K562 (cell line): ENCODE results near the gene ENTR1. TPM values are rescaled to one million over a fixed set of nuclear protein-coding genes. Genes with fewer than 3 reads are reported as not detected.

Experiments used
- ATAC-seq: fragments of 200-7000 bp; cut with Tn5 transposase; 3 replicates; pipeline ENCODE4 v1.9.1; 2020; ENCODE audit warnings: moderate library complexity
- BruUV-seq: library from RNA; stranded (reverse); fragments of 400-500 nt; replicated peaks from 2 replicates; lab custom pipeline; 2021; lab: Mats Ljungman, UMichigan
- CTCF ChIA-PET: fragments of 300-600 bp; formaldehyde crosslinking; extraction: SDS; loops from one replicate; lab custom pipeline; 2021; ENCODE audit warnings: low intra/inter-chr PET ratio; lab: Yijun Ruan, JAX
- POLR2A ChIA-PET: fragments of 300-600, 350-650 bp; sonication (Branson Sonifier 250); formaldehyde crosslinking; extraction: SDS; loops from one replicate; lab custom pipeline; 2021; ENCODE audit warnings: antibody characterized with exemption, inconsistent platforms; lab: Yijun Ruan, JAX
- DNase-seq, 4 experiments: peaks; one replicate each; pipeline versions ENCODE4 v3.0.0 to v3.0.0-alpha.2; 2011 to 2018; ENCODE audit warnings: low spot score in 3 of 4, mixed read lengths in 3 of 4; ENCODE audit errors: extremely low read depth in 1 of 4
- FAIRE-seq: peaks from 2 replicates; lab custom pipeline; 2011; peaks lifted over from hg19 to GRCh38; lab: Jason Lieb, UNC
- H2AFZ ChIP-seq: 2 replicates; pipeline ENCODE4 v1.6.0; 2011; ENCODE audit warnings: low read depth, low read length, control low read depth, inconsistent platforms
- H3K27ac ChIP-seq: fragments of 200-600 bp; 3 replicates; pipeline ENCODE4 v1.8.0; 2011; ENCODE audit warnings: low read depth, mild to moderate bottlenecking, control low read depth, inconsistent platforms, low read length, moderate library complexity, mixed read lengths; ENCODE audit errors: extremely low read depth
- H3K27me3 ChIP-seq, 2 experiments: fragments of 300-600 bp in 1 of 2; 2 replicates in 1 of 2; 3 replicates in 1 of 2; pipeline versions ENCODE4 v1.6.0 to v1.8.0; 2011; ENCODE audit warnings: inconsistent platforms in 2 of 2, low read length in 2 of 2, mild to moderate bottlenecking in 1 of 2, mixed read lengths in 1 of 2, moderate library complexity in 1 of 2; ENCODE audit not compliant: control insufficient read depth in 2 of 2, insufficient read depth in 2 of 2
- H3K36me3 ChIP-seq: fragments of 300-600 bp; 3 replicates; pipeline ENCODE4 v1.8.0; 2011; ENCODE audit warnings: mild to moderate bottlenecking, low read length, inconsistent platforms; ENCODE audit not compliant: control insufficient read depth, insufficient read depth
- H3K4me1 ChIP-seq, 2 experiments: fragments of 200-600 bp in 1 of 2; replicated peaks in 1 of 2; 2 replicates in 1 of 2; 3 replicates in 1 of 2; pipeline versions ENCODE4 v1.5.1 to v1.8.0; 2011; ENCODE audit warnings: inconsistent platforms in 2 of 2, low read length in 2 of 2, mild to moderate bottlenecking in 1 of 2, mixed read lengths in 1 of 2, moderate library complexity in 1 of 2; ENCODE audit not compliant: control insufficient read depth in 2 of 2, insufficient read depth in 2 of 2
- H3K4me2 ChIP-seq: 2 replicates; pipeline ENCODE4 v1.6.1; 2011; ENCODE audit warnings: low read length, control low read depth, inconsistent platforms, mixed read lengths; ENCODE audit not compliant: insufficient read depth
- H3K4me3 ChIP-seq: fragments of 200-600 bp; sonication (generic), shearing (Covaris generic); 2 replicates; pipeline ENCODE4 v1.5.1; 2016; ENCODE audit warnings: control low read depth, inconsistent platforms
- H3K79me2 ChIP-seq: fragments of 200-600 bp; 3 replicates; pipeline ENCODE4 v1.8.0; 2011; ENCODE audit warnings: low read length, inconsistent platforms; ENCODE audit not compliant: control insufficient read depth, insufficient read depth
- H3K9ac ChIP-seq, 2 experiments: 2 replicates each; pipeline versions ENCODE4 v1.6.0 to v1.6.1; 2011; ENCODE audit warnings: low read depth in 2 of 2, low read length in 2 of 2, control low read depth in 1 of 2, inconsistent platforms in 1 of 2, mild to moderate bottlenecking in 1 of 2, mixed read lengths in 1 of 2; ENCODE audit not compliant: insufficient read depth in 1 of 2
- H3K9me1 ChIP-seq: one replicate; pipeline ENCODE4 v1.6.0; 2011; ENCODE audit warnings: inconsistent platforms, mild to moderate bottlenecking, low read length, moderate library complexity; ENCODE audit not compliant: control insufficient read depth, insufficient read depth
- H3K9me3 ChIP-seq: replicated peaks from 2 replicates; pipeline ENCODE4 v1.5.1; 2011; ENCODE audit warnings: low read depth, low read length, inconsistent platforms; ENCODE audit not compliant: control insufficient read depth, insufficient read depth
- H4K20me1 ChIP-seq: replicated peaks from 2 replicates; pipeline ENCODE4 v1.6.1; 2011; ENCODE audit warnings: low read length, inconsistent platforms, mixed read lengths; ENCODE audit not compliant: control insufficient read depth, insufficient read depth
- IRF2 ChIP-seq: sonication (generic); formaldehyde crosslinking; IDR thresholded peaks from 2 replicates; pipeline ENCODE4 v1.8.1; 2022; ENCODE audit warnings: mild to moderate bottlenecking, missing genetic modification reagents
- POLR2G ChIP-seq: fragments of 200-400 bp; formaldehyde crosslinking; IDR thresholded peaks from 2 replicates; pipeline ENCODE4 v1.6.1; 2017; ENCODE audit warnings: low read depth, mild to moderate bottlenecking, antibody characterized with exemption, low read length, moderate library complexity
- RBFOX2 ChIP-seq: fragments of 200-400 bp; formaldehyde crosslinking; IDR thresholded peaks from 2 replicates; pipeline ENCODE4 v1.6.1; 2017; ENCODE audit warnings: low read depth, mild to moderate bottlenecking, low read length, moderate library complexity
- RBM22 ChIP-seq: fragments of 200-400 bp; formaldehyde crosslinking; IDR thresholded peaks from 2 replicates; pipeline ENCODE4 v1.6.1; 2018; ENCODE audit warnings: low read length, low read depth; ENCODE audit not compliant: poor library complexity, severe bottlenecking
- ZNF551 ChIP-seq: fragments of 250-450 bp; sonication (Bioruptor Pico); IDR thresholded peaks from 2 replicates; pipeline ENCODE4 v1.5.0; 2021; ENCODE audit warnings: mild to moderate bottlenecking, moderate library complexity
- ZNF780A ChIP-seq: fragments of 250-450 bp; sonication (Bioruptor Pico); IDR thresholded peaks from 2 replicates; pipeline ENCODE4 v1.5.0; 2021; ENCODE audit warnings: mild to moderate bottlenecking
- WGBS: fragments of 100-300 bp; shearing (Covaris generic); methylation state at CpG from one replicate; pipeline ENCODE4 v1.1.6; 2016; ENCODE audit warnings: low coverage, mixed read lengths; ENCODE audit not compliant: insufficient coverage; ENCODE audit errors: missing lambda C conversion rate; 5-methylcytosine and 5-hydroxymethylcytosine counted together
- in situ Hi-C: fragments of 300-500 bp; cut with MboI; formaldehyde crosslinking; loops from 4 replicates; pipeline ENCODE4 v1.15.0; 2018; ENCODE audit warnings: inconsistent platforms, mixed read lengths
- intact Hi-C: fragments of 100-400 bp; cut with micrococcal nuclease; formaldehyde crosslinking; loops from 2 replicates; pipeline ENCODE4 v1.14.2; 2022
- polyA plus RNA-seq, 8 experiments: library from polyadenylated mRNA; depleted of rRNA in 4 of 8; stranded (reverse) in 5 of 8; unstranded in 3 of 8; fragments of >200 nt; fragmentation: Nextera tagmentation in 2 of 8; fragmentation: Illumina TruSeq in 1 of 8; extraction: Ambion mirVana in 2 of 8; extraction: Trizol in 1 of 8; gene quantifications; 2 replicates each; pipeline versions ENCODE4 v1.2.1 to v1.2.3, GENCODE V29; 2011 to 2014; ENCODE audit warnings: inconsistent platforms in 1 of 8, missing spikeins in 1 of 8
- total RNA-seq, 7 experiments: library from RNA; depleted of rRNA in 6 of 7; stranded (reverse); fragments of >200 nt in 6 of 7; fragmentation: Illumina TruSeq in 2 of 7; extraction: Trizol in 2 of 7; gene quantifications; 2 replicates each; pipeline versions ENCODE4 v1.2.1 to v1.2.3, GENCODE V29; 2011 to 2021; ENCODE audit warnings: low replicate concordance in 1 of 7

ENTR1 gene
- total and polyA plus RNA-seq, 9 of the 15 experiments (the other 6 are each of a cell fraction or from before 2014, with no cell fraction given): 6.7 to 106 (median 72.6) TPM

DNA sequence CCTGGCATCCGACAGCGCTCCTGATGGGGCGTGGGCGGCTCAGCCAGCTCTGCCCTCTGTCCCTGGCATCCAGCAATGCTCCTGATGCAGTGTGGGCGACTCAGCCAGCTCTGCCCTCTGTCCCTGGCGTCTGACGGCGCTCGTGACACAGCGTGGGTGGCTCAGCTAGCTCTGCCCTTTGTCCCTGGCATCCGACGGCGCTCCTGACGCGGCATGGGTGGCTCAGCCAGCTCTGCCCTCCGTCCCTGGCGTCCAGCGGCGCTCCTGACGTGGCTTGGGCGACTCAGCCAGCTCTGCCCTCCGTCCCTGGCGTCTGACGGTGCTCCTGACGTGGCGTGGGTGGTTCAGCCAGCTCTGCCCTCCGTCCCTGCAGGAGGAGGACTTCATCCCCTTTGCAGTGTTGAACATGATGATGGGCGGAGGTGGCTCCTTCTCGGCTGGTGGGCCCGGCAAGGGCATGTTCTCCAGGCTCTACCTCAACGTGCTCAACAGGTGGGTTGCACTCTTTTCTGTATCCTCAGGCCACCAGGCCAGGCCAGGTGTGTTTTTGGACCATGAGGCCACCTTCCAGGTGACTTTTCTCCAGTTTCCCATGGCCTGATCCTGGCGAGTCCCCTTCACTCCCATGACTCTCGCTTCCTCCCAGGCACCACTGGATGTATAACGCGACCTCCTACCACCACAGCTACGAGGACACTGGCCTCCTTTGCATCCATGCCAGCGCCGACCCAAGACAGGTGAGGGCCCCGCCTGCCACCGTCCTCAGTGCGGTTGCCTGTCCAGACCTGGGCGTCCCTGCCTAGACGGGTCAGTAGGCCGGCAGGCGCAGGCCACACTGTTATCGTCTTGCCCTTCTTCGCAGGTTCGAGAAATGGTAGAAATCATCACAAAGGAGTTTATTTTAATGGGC, 8.0 kb upstream of the ENTR1 start:
- no peak for DNase-seq
- ChIA-PET CTCF (no interaction called here), POLR2A (interaction anchor here (0.6 to 1.6 kb wide), 12 partner anchors 7 to 611 kb away, joined by 3 to 6 read pairs (median 3); no protein-coding TSS in a partner anchor)
- H3K79me2 ChIP-seq: peaks cover 12% of the 10 kb centered on the region
- no TSS peak for BruUV-seq
- H3K4me2 ChIP-seq: no peak overlapping the region
- H3K9me1 ChIP-seq: no peaks in the 10 kb centered on the region
- H3K4me3 ChIP-seq: no peak overlapping the region
- H4K20me1 ChIP-seq: no peaks in the 10 kb centered on the region
- no peak overlapping the region for H2AFZ ChIP-seq
- H3K36me3 ChIP-seq: peaks cover 96% of the 10 kb centered on the region
- H3K9ac ChIP-seq: no peak overlapping the region
- in situ Hi-C loops (no loop called here), intact Hi-C loops (no loop called here)
- no peak for FAIRE-seq
- peaks cover 0 to 9% of the 10 kb centered on the region in 2 experiments; a peak in 2 of 5 replicates for H3K4me1 ChIP-seq
- WGBS: 96% methylated on average over 42 of the region's 48 CpGs
- no peaks in the 10 kb centered on the region; the same call in 1 of the 2 replicates for H3K9me3 ChIP-seq
- TF ChIP-seq RBFOX2 (peak; percentile 65), POLR2G (peak; percentile 60), ZNF780A (no peak), IRF2 (CRISPR knock-in tag) (0 out of 2 replicates have a peak, but pooled peaks have one; percentile 38), ZNF551 (CRISPR knock-in tag) (no peak), RBM22 (peak; percentile 30)
- no peaks in the 10 kb centered on the region for H3K27me3 ChIP-seq
- no peak overlapping the region for H3K27ac ChIP-seq
- no peak for ATAC-seq
